T-helper 22 cell (primary cell): ENCODE results near the gene GABRB1.
"Not testable (repeated sequence)": the region's sequence is repeated elsewhere in the genome, so short reads cannot be mapped to it uniquely, and the experiment has no call there.

Source experiments
- DNase-seq: peaks from one replicate; pipeline ENCODE4 v3.0.0-alpha.2; 2020; ENCODE audit warnings: low read depth

GABRB1 gene

GRCh38 chr4:47309165-47309564 is 277.8 kb downstream of the GABRB1 start:
- no peak for DNase-seq

GRCh38 chr4:47312170-47312569 is 280.8 kb downstream of the GABRB1 start:
- DNase-seq: no peak

GRCh38 chr4:47313384-47313783 is 282.0 kb downstream of the GABRB1 start:
- DNase-seq: no peak

GRCh38 chr4:47315346-47315745 is 284.0 kb downstream of the GABRB1 start:
- no peak for DNase-seq

GRCh38 chr4:47326025-47326424 is 294.7 kb downstream of the GABRB1 start:
- no peak for DNase-seq

- no peak for DNase-seq
These were observed 299.5 kb downstream of the GABRB1 start for GRCh38 chr4:47330866-47331265.

- no peak for DNase-seq
These were observed 303.3 kb downstream of the GABRB1 start for GRCh38 chr4:47334652-47335051.

- no peak for DNase-seq
These were observed 306.5 kb downstream of the GABRB1 start for GRCh38 chr4:47337893-47338292.

- DNase-seq: no peak
These were observed 309.5 kb downstream of the GABRB1 start for GRCh38 chr4:47340914-47341313.

GRCh38 chr4:47342796-47343195 is 311.4 kb downstream of the GABRB1 start:
- DNase-seq: no peak

- no peak for DNase-seq
These were observed 318.0 kb downstream of the GABRB1 start for GRCh38 chr4:47349326-47349725.

- DNase-seq: no peak
These were observed 324.2 kb downstream of the GABRB1 start for GRCh38 chr4:47355568-47355967.

- no peak for DNase-seq
These were observed 328.5 kb downstream of the GABRB1 start for GRCh38 chr4:47359891-47360290.

GRCh38 chr4:47367761-47368160 is 336.4 kb downstream of the GABRB1 start:
- DNase-seq: no peak

- DNase-seq: no peak
These were observed 336.8 kb downstream of the GABRB1 start for GRCh38 chr4:47368211-47368610.

- no peak for DNase-seq
These were observed 341.2 kb downstream of the GABRB1 start for GRCh38 chr4:47372561-47372960.

- no peak for DNase-seq
These were observed 341.8 kb downstream of the GABRB1 start for GRCh38 chr4:47373174-47373573.

GRCh38 chr4:47373709-47374108 is 342.3 kb downstream of the GABRB1 start:
- DNase-seq: no peak

- no peak for DNase-seq
These were observed 343.1 kb downstream of the GABRB1 start for GRCh38 chr4:47374477-47374876.

- not testable (repeated sequence) for DNase-seq
These were observed 346.7 kb downstream of the GABRB1 start for GRCh38 chr4:47378021-47378530.

- no peak for DNase-seq
These were observed 349.8 kb downstream of the GABRB1 start for GRCh38 chr4:47381172-47381571.

- no peak for DNase-seq
These were observed 351.5 kb downstream of the GABRB1 start for GRCh38 chr4:47382846-47383360.

GRCh38 chr4:47383829-47384427 is 352.6 kb downstream of the GABRB1 start:
- DNase-seq: no peak

- DNase-seq: no peak
These were observed 354.8 kb downstream of the GABRB1 start for GRCh38 chr4:47386146-47386545.
